Testis (tissue), 2 donors: ENCODE data around the gene VSIG8.

Source experiments
- CTCF ChIP-seq, 3 experiments: fragments of 450-650 bp in 2 of 3; fragments of 200-600 bp in 1 of 3; sonication (generic) in 1 of 3; IDR thresholded peaks; one replicate each; pipeline ENCODE4 v1.5.1; 2016 to 2019; ENCODE audit warnings: antibody characterized with exemption in 3 of 3, mild to moderate bottlenecking in 2 of 3, moderate library complexity in 1 of 3
- POLR2A ChIP-seq: fragments of 450-650 bp; IDR thresholded peaks from one replicate; pipeline ENCODE4 v1.6.1; 2017; ENCODE audit warnings: antibody characterized with exemption, mild to moderate bottlenecking, moderate library complexity

- no peak for TF ChIP-seq CTCF (IDR thresholded peaks at IDR 0.05)
- no peak for TF ChIP-seq POLR2A
Measured at GRCh38 chr1:159855709-159856108, 6.7 kb downstream of the VSIG8 start.
